Fibroblast of mammary gland (primary cell): ENCODE measurements around the gene CRTAP.
"Not testable (repeated sequence)": the region's sequence is repeated elsewhere in the genome, so short reads cannot be mapped to it uniquely, and the experiment has no call there.

Source experiments
- DNase-seq: peaks from one replicate; pipeline ENCODE4 v3.0.0-alpha.2; 2010; ENCODE audit warnings: low read depth
- H3K4me3 ChIP-seq: 2 replicates; pipeline ENCODE4 v1.5.1; 2011; ENCODE audit warnings: low read depth, mild to moderate bottlenecking, low read length, moderate library complexity; ENCODE audit not compliant: control insufficient read depth
- TF ChIP-seq, protein P1 (sequence below): conservative IDR thresholded peaks from 2 replicates; pipeline ENCODE4 v1.5.1; 2011; ENCODE audit warnings: low read depth, low read length, inconsistent platforms; ENCODE audit not compliant: control insufficient read depth, insufficient read depth

Gene CRTAP

DNA sequence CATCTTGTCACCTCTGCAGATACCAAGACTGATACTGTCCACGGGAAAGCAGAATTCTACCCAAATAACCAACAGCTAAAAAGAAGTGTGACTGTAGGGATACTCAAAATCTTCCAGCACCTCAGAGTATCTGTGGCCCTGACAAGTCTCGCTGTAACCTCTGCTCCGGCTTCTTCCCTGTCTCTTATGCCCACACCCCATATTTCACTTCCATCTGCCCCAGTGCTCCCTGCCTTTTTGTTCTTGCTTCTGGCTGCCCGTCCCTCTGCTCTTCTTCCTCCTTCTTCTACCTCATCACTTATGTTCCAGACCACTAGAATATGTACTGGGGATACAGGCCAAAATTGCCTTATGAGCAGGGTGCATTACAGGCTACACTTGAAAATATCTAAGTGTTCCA is 45.4 kb downstream of the CRTAP start:
- no peak overlapping the region for H3K4me3 ChIP-seq
- TF ChIP-seq, protein P1, sequence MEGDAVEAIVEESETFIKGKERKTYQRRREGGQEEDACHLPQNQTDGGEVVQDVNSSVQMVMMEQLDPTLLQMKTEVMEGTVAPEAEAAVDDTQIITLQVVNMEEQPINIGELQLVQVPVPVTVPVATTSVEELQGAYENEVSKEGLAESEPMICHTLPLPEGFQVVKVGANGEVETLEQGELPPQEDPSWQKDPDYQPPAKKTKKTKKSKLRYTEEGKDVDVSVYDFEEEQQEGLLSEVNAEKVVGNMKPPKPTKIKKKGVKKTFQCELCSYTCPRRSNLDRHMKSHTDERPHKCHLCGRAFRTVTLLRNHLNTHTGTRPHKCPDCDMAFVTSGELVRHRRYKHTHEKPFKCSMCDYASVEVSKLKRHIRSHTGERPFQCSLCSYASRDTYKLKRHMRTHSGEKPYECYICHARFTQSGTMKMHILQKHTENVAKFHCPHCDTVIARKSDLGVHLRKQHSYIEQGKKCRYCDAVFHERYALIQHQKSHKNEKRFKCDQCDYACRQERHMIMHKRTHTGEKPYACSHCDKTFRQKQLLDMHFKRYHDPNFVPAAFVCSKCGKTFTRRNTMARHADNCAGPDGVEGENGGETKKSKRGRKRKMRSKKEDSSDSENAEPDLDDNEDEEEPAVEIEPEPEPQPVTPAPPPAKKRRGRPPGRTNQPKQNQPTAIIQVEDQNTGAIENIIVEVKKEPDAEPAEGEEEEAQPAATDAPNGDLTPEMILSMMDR = no peak
- no peak for DNase-seq

DNA sequence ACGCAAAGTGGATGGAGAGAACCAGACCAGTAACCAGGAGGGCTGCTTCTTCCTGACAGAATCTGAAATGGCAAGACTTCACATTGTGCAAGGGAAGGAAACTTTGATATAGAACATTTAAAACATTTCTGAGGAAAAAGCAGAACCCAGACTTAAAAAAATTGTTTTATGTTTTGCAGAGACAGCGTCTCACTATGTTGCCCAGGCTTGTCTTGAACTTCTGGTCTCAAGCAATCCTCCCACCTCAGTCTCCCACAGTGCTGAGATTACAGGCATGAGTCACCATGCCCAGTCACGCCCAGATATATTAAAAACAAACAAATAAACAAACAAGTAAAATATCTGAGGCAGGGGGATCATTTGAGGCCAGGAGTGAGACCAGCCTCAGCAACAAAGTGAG is 46.2 kb downstream of the CRTAP start:
- TF ChIP-seq, protein P1 = no peak
- DNase-seq = no peak

DNA sequence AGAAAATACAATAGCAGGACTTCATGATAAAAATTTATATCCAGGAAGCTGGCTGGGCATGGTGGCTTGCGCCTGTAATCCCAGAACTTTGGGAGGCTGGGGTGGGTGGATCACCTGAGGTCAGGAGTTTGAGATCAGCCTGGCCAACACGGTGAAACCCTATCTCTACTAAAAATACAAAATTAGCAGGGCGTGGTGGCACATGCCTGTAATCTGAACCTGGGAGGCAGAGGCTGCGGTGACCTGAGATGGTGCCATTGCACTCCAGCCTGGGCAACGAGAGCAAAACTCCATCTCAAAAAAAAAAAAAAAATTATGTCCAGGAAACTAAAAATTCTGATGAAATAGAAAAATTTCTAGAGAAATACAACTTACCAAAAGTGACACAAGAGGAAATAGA is 48.8 kb downstream of the CRTAP start:
- DNase-seq, H3K4me3 ChIP-seq: not testable (repeated sequence)

More for the DNA sequence above, 46.2 kb downstream of the CRTAP start:
- no peak overlapping the region for H3K4me3 ChIP-seq

DNA sequence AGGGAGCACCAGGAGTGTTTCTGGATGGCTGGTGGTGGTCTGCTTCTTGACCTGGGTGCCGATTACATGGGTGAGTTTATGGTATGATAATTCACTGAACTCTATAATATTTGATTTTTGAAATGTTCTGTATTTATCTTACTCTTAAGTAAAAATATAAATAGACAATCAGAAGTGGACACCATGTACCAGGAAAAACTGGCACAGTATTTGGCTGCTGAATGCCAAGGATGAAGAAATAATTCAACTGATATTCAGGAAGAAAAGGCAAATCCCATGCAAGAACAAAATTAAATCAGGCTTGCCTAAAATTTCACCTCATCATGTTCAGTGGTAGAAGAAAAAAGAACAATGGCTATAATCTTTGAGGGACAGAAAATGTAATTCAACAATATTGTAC is 51.6 kb downstream of the CRTAP start:
- no peak overlapping the region for H3K4me3 ChIP-seq
- TF ChIP-seq, protein P1 = no peak
- no peak for DNase-seq

DNA sequence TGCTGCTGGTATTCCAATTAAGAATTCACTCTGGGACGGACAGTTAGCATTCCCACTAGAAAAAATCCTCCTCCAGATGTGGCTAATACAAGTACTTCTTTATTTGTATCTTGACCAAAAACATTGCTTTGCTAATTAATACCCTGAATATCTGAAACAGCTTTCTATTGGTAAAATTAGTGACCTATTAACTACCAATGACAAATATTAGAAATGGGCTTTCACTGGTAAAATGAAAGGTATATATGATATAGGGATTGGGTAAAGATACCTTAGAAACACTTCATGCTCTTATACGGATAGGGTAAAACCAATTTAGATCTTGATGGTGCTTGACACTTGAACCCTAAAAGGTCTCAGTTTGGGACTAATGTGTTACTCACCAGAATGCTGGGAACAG is 52.3 kb downstream of the CRTAP start:
- no peak for DNase-seq
- no peak overlapping the region for H3K4me3 ChIP-seq
- TF ChIP-seq, protein P1 = no peak

DNA sequence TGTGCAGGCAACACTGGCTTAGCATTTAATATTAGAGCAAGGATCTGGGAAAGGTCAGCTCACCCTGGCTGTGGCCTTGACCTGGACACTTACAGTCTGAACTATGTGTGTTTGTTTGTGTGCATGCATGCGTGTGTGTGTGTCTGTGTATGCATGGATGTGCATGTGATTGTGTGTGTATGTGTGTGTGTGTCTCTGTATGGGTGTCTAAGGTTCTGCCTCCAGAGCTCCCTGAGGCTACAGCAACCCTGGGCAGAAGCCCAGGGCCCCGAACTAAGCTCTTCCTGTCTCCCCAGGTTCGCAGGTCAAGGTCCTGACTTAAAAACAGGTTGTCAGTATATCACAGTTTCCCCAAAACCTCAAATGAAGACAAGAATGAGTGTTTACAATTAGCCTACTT is 53.5 kb downstream of the CRTAP start:
- TF ChIP-seq, protein P1 = no peak
- DNase-seq = no peak
- no peak overlapping the region for H3K4me3 ChIP-seq

DNA sequence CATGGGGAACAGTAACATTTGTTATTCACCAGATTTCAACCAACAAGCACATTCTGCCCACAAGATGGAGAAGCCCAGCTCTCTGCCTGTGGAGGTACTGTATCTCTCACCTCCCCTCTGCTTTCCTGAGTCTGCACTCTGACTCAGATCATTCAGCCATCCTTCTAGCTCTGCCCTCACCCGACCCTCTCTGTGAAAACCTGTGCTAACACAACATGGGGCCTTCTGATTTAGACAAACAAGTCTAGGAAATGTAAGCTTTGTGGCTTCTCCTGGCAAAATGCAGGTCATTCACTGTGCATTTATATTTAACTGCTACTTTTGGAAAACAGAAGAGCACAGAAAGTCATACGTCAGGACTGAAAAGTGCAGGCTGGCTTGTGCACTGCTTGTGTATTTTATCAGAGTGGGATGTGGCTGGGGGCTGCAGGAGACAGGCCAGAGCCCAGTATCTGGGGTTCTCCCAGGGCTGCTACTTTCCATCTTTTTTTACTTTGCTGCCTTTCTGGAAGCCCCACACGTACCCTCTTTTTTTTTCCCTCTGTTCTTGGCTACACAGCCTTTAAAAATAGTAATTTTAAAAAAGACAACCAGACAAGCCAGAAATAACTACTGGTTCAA is 54.0 kb downstream of the CRTAP start:
- TF ChIP-seq, protein P1 = no peak
- DNase-seq = no peak
- no peak overlapping the region for H3K4me3 ChIP-seq
